Measurements from ENCODE around the gene UNC13A.

DNA sequence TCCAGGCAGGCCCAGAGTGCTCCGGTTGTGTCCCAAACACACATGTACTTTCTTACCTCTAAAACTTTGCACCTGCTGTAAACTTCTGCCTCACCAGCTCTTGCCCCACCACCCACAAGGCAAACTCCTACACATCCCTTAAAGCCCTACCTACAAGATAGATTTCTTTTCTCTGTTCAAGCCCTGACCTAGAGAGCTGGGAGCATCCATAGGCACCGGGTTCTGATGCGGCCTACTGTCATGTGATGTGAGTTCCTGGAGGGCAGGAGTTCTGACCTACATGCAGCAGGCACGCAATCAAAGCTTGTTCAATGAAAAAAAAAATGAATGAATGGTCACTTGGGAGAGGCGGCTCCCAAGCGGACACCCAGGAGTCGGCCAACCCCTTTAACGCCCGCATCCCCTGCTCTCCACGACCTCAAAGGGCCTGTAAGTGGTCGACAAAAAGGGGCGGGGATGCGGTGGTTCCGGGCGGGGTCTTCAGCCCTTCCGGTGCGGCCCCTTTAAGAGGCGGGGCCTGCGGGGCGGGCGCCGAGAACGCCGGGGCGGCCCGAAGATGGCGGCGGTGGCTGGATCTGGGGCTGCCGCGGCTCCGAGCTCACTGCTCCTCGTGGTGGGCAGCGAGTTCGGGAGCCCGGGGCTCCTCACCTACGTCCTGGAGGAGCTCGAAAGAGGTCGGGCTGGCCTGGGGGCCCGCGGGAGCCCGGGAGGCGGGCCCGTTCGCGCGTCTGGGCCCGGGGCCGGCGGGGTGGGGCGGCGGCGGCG lies 31.0 kb upstream of the UNC13A start, which contains the start of gene MAP1S:
- TF ChIP-seq, protein P1, sequence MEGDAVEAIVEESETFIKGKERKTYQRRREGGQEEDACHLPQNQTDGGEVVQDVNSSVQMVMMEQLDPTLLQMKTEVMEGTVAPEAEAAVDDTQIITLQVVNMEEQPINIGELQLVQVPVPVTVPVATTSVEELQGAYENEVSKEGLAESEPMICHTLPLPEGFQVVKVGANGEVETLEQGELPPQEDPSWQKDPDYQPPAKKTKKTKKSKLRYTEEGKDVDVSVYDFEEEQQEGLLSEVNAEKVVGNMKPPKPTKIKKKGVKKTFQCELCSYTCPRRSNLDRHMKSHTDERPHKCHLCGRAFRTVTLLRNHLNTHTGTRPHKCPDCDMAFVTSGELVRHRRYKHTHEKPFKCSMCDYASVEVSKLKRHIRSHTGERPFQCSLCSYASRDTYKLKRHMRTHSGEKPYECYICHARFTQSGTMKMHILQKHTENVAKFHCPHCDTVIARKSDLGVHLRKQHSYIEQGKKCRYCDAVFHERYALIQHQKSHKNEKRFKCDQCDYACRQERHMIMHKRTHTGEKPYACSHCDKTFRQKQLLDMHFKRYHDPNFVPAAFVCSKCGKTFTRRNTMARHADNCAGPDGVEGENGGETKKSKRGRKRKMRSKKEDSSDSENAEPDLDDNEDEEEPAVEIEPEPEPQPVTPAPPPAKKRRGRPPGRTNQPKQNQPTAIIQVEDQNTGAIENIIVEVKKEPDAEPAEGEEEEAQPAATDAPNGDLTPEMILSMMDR (IDR thresholded peaks at IDR 0.05; ENCODE audit: insufficient read depth, low read length), result no peak
- peak; percentile 50; the same call in 1 of the 2 replicates for TF ChIP-seq POLR2AphosphoS5 (IDR thresholded peaks at IDR 0.05; ENCODE audit: low read depth)
- TF ChIP-seq, protein P2, sequence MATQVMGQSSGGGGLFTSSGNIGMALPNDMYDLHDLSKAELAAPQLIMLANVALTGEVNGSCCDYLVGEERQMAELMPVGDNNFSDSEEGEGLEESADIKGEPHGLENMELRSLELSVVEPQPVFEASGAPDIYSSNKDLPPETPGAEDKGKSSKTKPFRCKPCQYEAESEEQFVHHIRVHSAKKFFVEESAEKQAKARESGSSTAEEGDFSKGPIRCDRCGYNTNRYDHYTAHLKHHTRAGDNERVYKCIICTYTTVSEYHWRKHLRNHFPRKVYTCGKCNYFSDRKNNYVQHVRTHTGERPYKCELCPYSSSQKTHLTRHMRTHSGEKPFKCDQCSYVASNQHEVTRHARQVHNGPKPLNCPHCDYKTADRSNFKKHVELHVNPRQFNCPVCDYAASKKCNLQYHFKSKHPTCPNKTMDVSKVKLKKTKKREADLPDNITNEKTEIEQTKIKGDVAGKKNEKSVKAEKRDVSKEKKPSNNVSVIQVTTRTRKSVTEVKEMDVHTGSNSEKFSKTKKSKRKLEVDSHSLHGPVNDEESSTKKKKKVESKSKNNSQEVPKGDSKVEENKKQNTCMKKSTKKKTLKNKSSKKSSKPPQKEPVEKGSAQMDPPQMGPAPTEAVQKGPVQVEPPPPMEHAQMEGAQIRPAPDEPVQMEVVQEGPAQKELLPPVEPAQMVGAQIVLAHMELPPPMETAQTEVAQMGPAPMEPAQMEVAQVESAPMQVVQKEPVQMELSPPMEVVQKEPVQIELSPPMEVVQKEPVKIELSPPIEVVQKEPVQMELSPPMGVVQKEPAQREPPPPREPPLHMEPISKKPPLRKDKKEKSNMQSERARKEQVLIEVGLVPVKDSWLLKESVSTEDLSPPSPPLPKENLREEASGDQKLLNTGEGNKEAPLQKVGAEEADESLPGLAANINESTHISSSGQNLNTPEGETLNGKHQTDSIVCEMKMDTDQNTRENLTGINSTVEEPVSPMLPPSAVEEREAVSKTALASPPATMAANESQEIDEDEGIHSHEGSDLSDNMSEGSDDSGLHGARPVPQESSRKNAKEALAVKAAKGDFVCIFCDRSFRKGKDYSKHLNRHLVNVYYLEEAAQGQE (IDR thresholded peaks at IDR 0.05; ENCODE audit: insufficient replicate concordance, low read depth), result peak; percentile 32
- TF ChIP-seq GABPA (IDR thresholded peaks at IDR 0.05; ENCODE audit: low read depth), result no peak

Measured in HL-60 (cell line).